GM19467 (cell line): ENCODE results near the gene NDUFS6.

Experiments
- ATAC-seq: cut with Tn5 transposase; IDR thresholded peaks from one replicate; pipeline ENCODE4 v1.9.1; 2021; ENCODE audit warnings: mild to moderate bottlenecking, moderate library complexity; ENCODE audit not compliant: unreplicated experiment

The NDUFS6 gene

GRCh38 chr5:1801222-1801966 is at the start of gene NDUFS6:
TSS of gene NDUFS6 (plus strand) at chr5:1801407. CDS start at chr5:1801418, 11 bp downstream.
- peak; percentile 44 for ATAC-seq

- ATAC-seq: no peak
Measured at GRCh38 chr5:1751864-1752822, 49.1 kb upstream of the NDUFS6 start.

- ATAC-seq: no peak
Measured at GRCh38 chr5:1752881-1753280, 48.3 kb upstream of the NDUFS6 start.

GRCh38 chr5:1753490-1753889 is 47.7 kb upstream of the NDUFS6 start:
- no peak for ATAC-seq

- no peak for ATAC-seq
Measured at GRCh38 chr5:1754531-1755220, 46.5 kb upstream of the NDUFS6 start.

- no peak for ATAC-seq
Measured at GRCh38 chr5:1755321-1755949, 45.8 kb upstream of the NDUFS6 start.

- no peak for ATAC-seq
Measured at GRCh38 chr5:1756481-1756880, 44.7 kb upstream of the NDUFS6 start.

- ATAC-seq: no peak
Measured at GRCh38 chr5:1757511-1757910, 43.7 kb upstream of the NDUFS6 start.

GRCh38 chr5:1758574-1758973 is 42.6 kb upstream of the NDUFS6 start:
- no peak for ATAC-seq

GRCh38 chr5:1759378-1759970 is 41.7 kb upstream of the NDUFS6 start:
- no peak for ATAC-seq

- no peak for ATAC-seq
Measured at GRCh38 chr5:1760231-1760630, 41.0 kb upstream of the NDUFS6 start.

GRCh38 chr5:1760656-1761452 is 40.4 kb upstream of the NDUFS6 start:
- no peak for ATAC-seq

GRCh38 chr5:1761453-1761755 is 39.8 kb upstream of the NDUFS6 start:
- ATAC-seq: no peak

- ATAC-seq: no peak
Measured at GRCh38 chr5:1762121-1762882, 38.9 kb upstream of the NDUFS6 start.

- ATAC-seq: no peak
Measured at GRCh38 chr5:1762883-1763547, 38.2 kb upstream of the NDUFS6 start.

GRCh38 chr5:1763548-1763911 is 37.7 kb upstream of the NDUFS6 start:
- no peak for ATAC-seq

GRCh38 chr5:1763960-1764605 is 37.1 kb upstream of the NDUFS6 start:
- no peak for ATAC-seq

- no peak for ATAC-seq
Measured at GRCh38 chr5:1764606-1764960, 36.6 kb upstream of the NDUFS6 start.
